ENCODE results near the gene PDIA5. TPM values are rescaled to one million over a fixed set of nuclear protein-coding genes. Genes with fewer than 3 reads are reported as not detected.

PDIA5 gene
- total RNA-seq, 4 donors from 2014 or later: 3.6 to 38.1 (median 25.1) TPM

GRCh38 chr3:123093696-123094095, 26.9 kb downstream of the PDIA5 start:
- H3K9me3 ChIP-seq: no peaks in the 10 kb centered on the region
- intact Hi-C loops (cut with DNase I; ENCODE audit: low total_unique reads): no loop called here
- H3K27me3 ChIP-seq: no peaks in the 10 kb centered on the region
- DNase-seq: no peak
- TF ChIP-seq POLR2A (IDR thresholded peaks at IDR 0.05) (no peak), CTCF (IDR thresholded peaks at IDR 0.05) (no peak)
- H3K36me3 ChIP-seq: no peaks in the 10 kb centered on the region
- no peak overlapping the region for H3K4me3 ChIP-seq
- no peaks in the 10 kb centered on the region for H3K4me1 ChIP-seq
- H3K27ac ChIP-seq: no peak overlapping the region

DNA sequence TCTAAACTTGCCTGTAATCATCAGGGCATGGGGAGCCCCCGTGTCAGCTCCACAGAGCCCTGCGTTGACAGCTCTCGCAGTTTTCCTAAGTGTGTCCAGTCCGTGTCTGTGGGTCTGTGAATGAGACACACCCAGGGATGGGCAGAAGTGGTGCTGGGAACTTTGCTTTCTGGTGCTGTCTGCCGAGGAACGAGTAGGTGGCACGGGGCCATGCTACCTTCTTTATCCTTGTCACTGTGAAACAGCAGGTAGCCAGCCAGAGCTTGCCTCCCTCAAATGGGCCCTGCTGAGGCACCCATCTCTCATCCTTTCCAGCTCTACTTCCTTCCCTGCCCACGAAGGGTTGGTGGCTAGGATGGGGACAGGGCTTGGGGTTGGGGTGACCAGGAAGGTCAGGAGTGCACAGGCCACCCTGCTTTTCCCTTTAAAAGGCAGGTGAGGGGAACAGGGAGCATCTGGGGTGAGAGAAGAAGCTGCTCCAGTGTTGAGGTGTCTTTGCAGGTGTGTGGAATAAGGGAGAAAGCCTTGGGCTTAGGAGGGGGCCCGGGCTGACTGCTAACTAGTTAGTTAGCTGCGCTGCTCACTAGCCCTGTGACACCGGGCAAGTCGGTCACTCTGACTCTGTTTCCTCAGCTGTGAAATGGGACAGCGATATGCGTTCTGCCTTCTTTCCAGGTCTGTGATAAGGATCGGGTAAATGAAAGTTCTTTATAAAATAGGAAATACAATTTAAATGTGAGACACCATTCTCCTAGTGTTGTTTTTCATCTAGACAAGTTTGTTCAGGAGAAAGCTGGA, 27.9 kb downstream of the PDIA5 start:
- Histone ChIP-seq H3K27me3 (no peaks in the 10 kb centered on the region), H3K9me3 (no peaks in the 10 kb centered on the region), H3K4me3 (no peak overlapping the region), H3K27ac (no peak overlapping the region), H3K36me3 (no peaks in the 10 kb centered on the region), H3K4me1 (no peaks in the 10 kb centered on the region)
- TF ChIP-seq POLR2A (IDR thresholded peaks at IDR 0.05) (no peak), CTCF (IDR thresholded peaks at IDR 0.05) (no peak)
- no peak for DNase-seq
- intact Hi-C loops (cut with DNase I; ENCODE audit: low total_unique reads): no loop called here

DNA sequence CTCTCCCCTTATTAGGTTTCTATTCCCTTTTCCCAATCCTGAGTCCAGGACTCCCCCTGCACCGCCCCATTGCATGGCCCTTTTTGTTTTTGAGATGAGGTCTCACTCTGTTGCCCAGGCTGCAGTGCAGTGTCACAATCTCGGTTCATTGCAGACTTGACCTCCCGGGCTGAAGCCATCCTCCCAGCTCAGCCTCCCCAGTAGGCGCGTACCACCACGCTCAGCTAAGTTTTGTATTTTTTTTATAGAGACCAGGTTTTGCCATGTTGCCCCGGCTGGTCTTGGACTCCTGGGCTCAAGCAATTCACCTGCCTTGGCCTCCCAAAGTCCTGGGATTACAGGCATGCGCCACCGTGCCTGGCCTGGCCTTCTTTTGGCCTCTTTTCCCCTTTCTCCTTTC, 29.3 kb downstream of the PDIA5 start:
- Histone ChIP-seq H3K36me3 (no peaks in the 10 kb centered on the region), H3K27me3 (no peaks in the 10 kb centered on the region), H3K9me3 (no peaks in the 10 kb centered on the region), H3K4me3 (no peak overlapping the region), H3K27ac (peak overlapping the region; percentile 18 to 58), H3K4me1 (no peaks in the 10 kb centered on the region)
- intact Hi-C loops (cut with DNase I; ENCODE audit: low total_unique reads): no loop called here
- DNase-seq: no peak
- no peak for TF ChIP-seq CTCF (IDR thresholded peaks at IDR 0.05)
- no peak for TF ChIP-seq POLR2A (IDR thresholded peaks at IDR 0.05)

DNA sequence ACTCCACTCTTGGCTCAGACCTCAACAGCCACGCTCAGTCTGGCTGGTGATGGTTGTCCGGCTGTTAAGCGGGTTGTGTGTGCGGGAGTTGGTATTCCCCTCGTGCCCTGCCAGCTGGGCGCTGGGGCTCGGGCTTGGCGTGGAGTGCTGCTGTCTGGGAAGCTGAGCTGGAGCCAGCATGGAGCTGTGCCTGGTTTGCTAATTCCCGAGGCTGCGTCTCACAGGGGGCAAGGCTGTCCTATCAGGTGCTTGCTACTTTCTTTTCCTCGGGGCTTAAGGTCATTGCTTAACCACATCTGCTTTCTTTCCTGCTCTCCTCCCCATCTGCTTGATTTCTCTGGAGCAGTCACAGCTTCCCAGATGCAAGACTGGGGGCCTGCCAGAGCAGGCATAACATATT, 29.9 kb downstream of the PDIA5 start:
- H3K27ac ChIP-seq: peak overlapping the region; percentile 18 to 58
- TF ChIP-seq CTCF (IDR thresholded peaks at IDR 0.05): no peak
- TF ChIP-seq POLR2A (IDR thresholded peaks at IDR 0.05): no peak
- H3K4me3 ChIP-seq: no peak overlapping the region
- intact Hi-C loops (cut with DNase I; ENCODE audit: low total_unique reads): no loop called here
- no peaks in the 10 kb centered on the region for H3K4me1 ChIP-seq
- H3K36me3 ChIP-seq: no peaks in the 10 kb centered on the region
- peak; percentile 54 to 66 for DNase-seq
- H3K27me3 ChIP-seq: no peaks in the 10 kb centered on the region
- no peaks in the 10 kb centered on the region for H3K9me3 ChIP-seq

GRCh38 chr3:123098426-123099330, 31.9 kb downstream of the PDIA5 start:
- Histone ChIP-seq H3K4me3 (no peak overlapping the region), H3K27me3 (no peaks in the 10 kb centered on the region), H3K4me1 (no peaks in the 10 kb centered on the region), H3K36me3 (no peaks in the 10 kb centered on the region), H3K9me3 (no peaks in the 10 kb centered on the region), H3K27ac (no peak overlapping the region)
- no peak for DNase-seq
- no peak for TF ChIP-seq CTCF (IDR thresholded peaks at IDR 0.05)
- no peak for TF ChIP-seq POLR2A (IDR thresholded peaks at IDR 0.05)
- intact Hi-C loops (cut with DNase I; ENCODE audit: low total_unique reads): no loop called here
